ENCODE data around the gene CYB5R2. TPM values are rescaled to one million over a fixed set of nuclear protein-coding genes. Genes with fewer than 3 reads are reported as not detected.

Gene CYB5R2
- total and polyA plus RNA-seq, 2 donors (not counting 1 experiment from before 2014, with no cell fraction given): 1.4 to 4.8 TPM

DNA sequence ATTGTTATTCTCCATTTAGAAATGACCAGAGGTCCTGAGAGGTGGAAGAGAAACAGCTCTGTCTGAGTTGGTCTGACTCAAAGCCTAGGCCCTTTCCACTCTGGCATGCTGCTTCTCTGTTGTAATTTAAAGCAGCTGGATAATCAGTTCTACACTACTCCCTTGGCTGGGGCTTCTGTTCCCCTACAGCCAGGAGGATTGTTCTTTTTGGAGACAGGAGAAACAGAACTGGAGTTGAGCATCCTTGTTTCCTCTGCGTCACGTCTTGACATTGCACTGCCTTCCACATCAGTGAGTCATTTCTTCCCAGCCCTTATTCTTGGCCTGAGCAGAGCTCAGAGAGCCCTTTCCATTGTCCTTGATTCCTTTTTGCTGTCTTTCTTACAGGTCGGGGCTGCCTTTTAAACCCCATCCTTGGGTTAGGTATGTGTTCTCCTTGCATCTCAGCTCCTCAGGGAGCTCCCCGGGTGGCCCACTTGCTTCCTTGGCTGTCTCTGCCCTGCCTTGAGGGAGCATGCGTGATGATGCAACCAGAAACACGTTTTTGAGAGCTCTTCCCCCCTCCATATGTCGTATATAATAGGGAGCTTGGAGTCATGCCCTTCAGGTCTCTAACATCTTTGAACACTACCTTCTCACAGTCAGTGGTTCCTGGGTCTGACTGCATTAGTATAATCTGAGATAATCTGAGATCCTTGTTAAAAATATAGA, 35.7 kb downstream of the CYB5R2 start:
- no peaks in the 10 kb centered on the region for H3K9me3 ChIP-seq (ENCODE audit: control extremely low read depth in 1 of 3, control insufficient read depth in 2 of 3, insufficient read depth in 1 of 3, low read length in 2 of 3)
- no peak overlapping the region for H2AFZ ChIP-seq (ENCODE audit: insufficient read depth, low read depth, low read length, poor library complexity, severe bottlenecking)
- TF ChIP-seq EZH2 (IDR thresholded peaks at IDR 0.05; ENCODE audit: borderline replicate concordance, insufficient read depth, low read depth, low read length, poor library complexity, severe bottlenecking): no peak
- TF ChIP-seq, protein P1, sequence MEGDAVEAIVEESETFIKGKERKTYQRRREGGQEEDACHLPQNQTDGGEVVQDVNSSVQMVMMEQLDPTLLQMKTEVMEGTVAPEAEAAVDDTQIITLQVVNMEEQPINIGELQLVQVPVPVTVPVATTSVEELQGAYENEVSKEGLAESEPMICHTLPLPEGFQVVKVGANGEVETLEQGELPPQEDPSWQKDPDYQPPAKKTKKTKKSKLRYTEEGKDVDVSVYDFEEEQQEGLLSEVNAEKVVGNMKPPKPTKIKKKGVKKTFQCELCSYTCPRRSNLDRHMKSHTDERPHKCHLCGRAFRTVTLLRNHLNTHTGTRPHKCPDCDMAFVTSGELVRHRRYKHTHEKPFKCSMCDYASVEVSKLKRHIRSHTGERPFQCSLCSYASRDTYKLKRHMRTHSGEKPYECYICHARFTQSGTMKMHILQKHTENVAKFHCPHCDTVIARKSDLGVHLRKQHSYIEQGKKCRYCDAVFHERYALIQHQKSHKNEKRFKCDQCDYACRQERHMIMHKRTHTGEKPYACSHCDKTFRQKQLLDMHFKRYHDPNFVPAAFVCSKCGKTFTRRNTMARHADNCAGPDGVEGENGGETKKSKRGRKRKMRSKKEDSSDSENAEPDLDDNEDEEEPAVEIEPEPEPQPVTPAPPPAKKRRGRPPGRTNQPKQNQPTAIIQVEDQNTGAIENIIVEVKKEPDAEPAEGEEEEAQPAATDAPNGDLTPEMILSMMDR (IDR thresholded peaks at IDR 0.05): no peak
- ATAC-seq (ENCODE audit: low read depth) (no peak), DNase-seq (no peak)
- Mint-ChIP-seq H3K4me1 (peaks cover 6% of the 10 kb centered on the region), H3K4me3 (no peak overlapping the region), H3K27me3 (no peaks in the 10 kb centered on the region), H3K27ac (no peak overlapping the region), H3K9me3 (ENCODE audit: insufficient read depth) (no peaks in the 10 kb centered on the region)
- WGBS (ENCODE audit: insufficient coverage): 100% methylated on average over 4 of the region's 7 CpGs
- CTCF ChIA-PET: interaction anchor here (1.4 to 1.7 kb wide), 2 partner anchors 28 to 30 kb away, joined by 3 to 5 read pairs; no protein-coding TSS in a partner anchor
- H3K9ac ChIP-seq (ENCODE audit: low read length): no peak overlapping the region
- H3K4me1 ChIP-seq (ENCODE audit: control insufficient read depth in 2 of 2, insufficient read depth in 2 of 2, low read length in 2 of 2): peaks cover 0 to 6% of the 10 kb centered on the region in 2 donors
- no peak overlapping the region for H3K4me3 ChIP-seq (ENCODE audit: control extremely low read depth in 1 of 5, extremely low read depth in 1 of 5, insufficient read depth in 1 of 5, low read depth in 2 of 5, low read length in 4 of 5)
- H3K4me2 ChIP-seq (replicated peaks; ENCODE audit: low read depth, low read length, poor library complexity, severe bottlenecking): no peak overlapping the region
- peaks cover 2 to 73% of the 10 kb centered on the region in 2 experiments for H3K36me3 ChIP-seq (replicated peaks in 1 of 2; ENCODE audit: control extremely low read depth in 1 of 2, control insufficient read depth in 1 of 2, extremely low read depth in 1 of 2, insufficient read depth in 2 of 2, low read length in 1 of 2)
- H3K79me2 ChIP-seq (ENCODE audit: control insufficient read depth, insufficient read depth, low read length): no peaks in the 10 kb centered on the region
- POLR2A ChIA-PET: no interaction called here
- H3K27me3 ChIP-seq (replicated peaks in 1 of 4; ENCODE audit: control extremely low read depth in 1 of 4, control insufficient read depth in 3 of 4, insufficient read depth in 4 of 4, low read length in 3 of 4): no peaks in the 10 kb centered on the region
- intact Hi-C loops (cut with micrococcal nuclease): no loop called here
- no peaks in the 10 kb centered on the region for H4K20me1 ChIP-seq (ENCODE audit: control insufficient read depth, insufficient read depth, low read length, poor library complexity, severe bottlenecking)
- no peak overlapping the region for H3K27ac ChIP-seq (ENCODE audit: low read length in 2 of 2)

DNA sequence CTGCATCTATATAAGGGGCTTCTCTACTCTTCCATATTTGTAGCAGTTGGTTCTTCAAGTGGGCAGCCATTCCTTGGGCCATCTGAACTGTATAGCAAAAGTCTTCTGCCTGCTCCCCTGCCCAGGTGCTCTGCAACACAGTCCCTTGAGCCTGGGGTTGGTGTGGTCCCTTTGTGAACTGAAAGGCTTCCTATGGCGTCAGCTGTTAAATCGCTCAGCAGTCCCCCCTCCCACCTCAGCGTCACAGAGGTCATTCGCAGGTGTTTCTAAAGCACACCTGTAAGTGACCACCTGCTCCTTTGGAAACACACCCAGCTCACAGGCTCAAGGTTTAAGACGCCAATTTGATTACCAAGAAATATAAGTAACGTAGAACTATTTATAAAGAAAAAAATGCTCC, 37.0 kb downstream of the CYB5R2 start:
- TF ChIP-seq, protein P1 (IDR thresholded peaks at IDR 0.05): no peak
- CTCF ChIA-PET: interaction anchor here (0.6 to 1.7 kb wide), 3 partner anchors 29 to 87 kb away, joined by 3 to 5 read pairs (median 4); no protein-coding TSS in a partner anchor
- H3K4me3 Mint-ChIP-seq: no peak overlapping the region
- no peak overlapping the region for H3K27ac Mint-ChIP-seq
- no peak overlapping the region for H2AFZ ChIP-seq (ENCODE audit: insufficient read depth, low read depth, low read length, poor library complexity, severe bottlenecking)
- no peaks in the 10 kb centered on the region for H4K20me1 ChIP-seq (ENCODE audit: control insufficient read depth, insufficient read depth, low read length, poor library complexity, severe bottlenecking)
- H3K9ac ChIP-seq (ENCODE audit: low read length): no peak overlapping the region
- no peaks in the 10 kb centered on the region for H3K9me3 ChIP-seq (ENCODE audit: control extremely low read depth in 1 of 3, control insufficient read depth in 2 of 3, insufficient read depth in 1 of 3, low read length in 2 of 3)
- peaks cover 6% of the 10 kb centered on the region for H3K4me1 Mint-ChIP-seq
- WGBS (ENCODE audit: insufficient coverage): 88% methylated on average over 3 of the region's 6 CpGs
- H3K27me3 Mint-ChIP-seq: no peaks in the 10 kb centered on the region
- H3K4me1 ChIP-seq (ENCODE audit: control insufficient read depth in 2 of 2, insufficient read depth in 2 of 2, low read length in 2 of 2): peaks cover 0 to 6% of the 10 kb centered on the region in 2 donors
- no peak overlapping the region for H3K27ac ChIP-seq (ENCODE audit: low read length in 2 of 2)
- ATAC-seq (ENCODE audit: low read depth) (no peak), DNase-seq (no peak)
- H3K9me3 Mint-ChIP-seq (ENCODE audit: insufficient read depth): no peaks in the 10 kb centered on the region
- no peaks in the 10 kb centered on the region for H3K79me2 ChIP-seq (ENCODE audit: control insufficient read depth, insufficient read depth, low read length)
- H3K4me3 ChIP-seq (ENCODE audit: control extremely low read depth in 1 of 5, extremely low read depth in 1 of 5, insufficient read depth in 1 of 5, low read depth in 2 of 5, low read length in 4 of 5): no peak overlapping the region
- no peak overlapping the region for H3K4me2 ChIP-seq (replicated peaks; ENCODE audit: low read depth, low read length, poor library complexity, severe bottlenecking)
- intact Hi-C loops (cut with micrococcal nuclease): no loop called here
- H3K36me3 ChIP-seq (replicated peaks in 1 of 2; ENCODE audit: control extremely low read depth in 1 of 2, control insufficient read depth in 1 of 2, extremely low read depth in 1 of 2, insufficient read depth in 2 of 2, low read length in 1 of 2): peaks cover 0 to 73% of the 10 kb centered on the region in 2 experiments
- POLR2A ChIA-PET: no interaction called here
- no peaks in the 10 kb centered on the region for H3K27me3 ChIP-seq (replicated peaks in 1 of 4; ENCODE audit: control extremely low read depth in 1 of 4, control insufficient read depth in 3 of 4, insufficient read depth in 4 of 4, low read length in 3 of 4)
